NCI-H2171 (cell line): ENCODE results near the gene MNAT1.
"Not testable (repeated sequence)": the region's sequence is repeated elsewhere in the genome, so short reads cannot be mapped to it uniquely, and the experiment has no call there.

Experiments used
- DNase-seq: peaks from one replicate; lab custom pipeline; 2025; lab: John Stamatoyannopoulos, UW

Gene MNAT1

DNA sequence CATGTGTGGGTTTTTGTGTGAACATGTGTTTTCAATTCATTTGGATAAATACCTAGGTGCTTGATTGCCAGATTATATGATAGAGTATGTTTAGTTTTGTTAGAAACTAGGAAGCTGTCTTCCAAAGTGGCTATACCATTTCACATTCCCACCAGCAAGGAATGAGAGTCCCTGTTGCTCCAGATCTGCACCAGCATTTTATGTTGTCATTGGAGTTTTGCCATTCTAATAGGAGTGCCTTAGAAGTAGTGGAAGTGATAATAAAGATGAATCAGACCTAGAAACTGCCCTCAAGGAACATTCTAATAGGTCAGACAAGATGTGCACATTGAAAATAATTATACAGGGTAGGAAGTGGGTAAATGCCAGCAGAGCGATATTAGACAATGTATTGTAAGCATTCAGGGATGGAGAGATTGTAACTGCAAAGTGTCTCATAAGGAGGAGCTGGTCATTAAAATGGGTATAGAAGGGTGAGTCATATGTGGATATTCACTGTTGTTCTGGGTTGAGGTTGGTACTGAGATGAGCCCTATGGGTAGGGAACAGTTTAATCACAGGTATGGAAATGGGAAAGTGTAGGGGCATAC, 71.4 kb downstream of the MNAT1 start:
- DNase-seq, result no peak

DNA sequence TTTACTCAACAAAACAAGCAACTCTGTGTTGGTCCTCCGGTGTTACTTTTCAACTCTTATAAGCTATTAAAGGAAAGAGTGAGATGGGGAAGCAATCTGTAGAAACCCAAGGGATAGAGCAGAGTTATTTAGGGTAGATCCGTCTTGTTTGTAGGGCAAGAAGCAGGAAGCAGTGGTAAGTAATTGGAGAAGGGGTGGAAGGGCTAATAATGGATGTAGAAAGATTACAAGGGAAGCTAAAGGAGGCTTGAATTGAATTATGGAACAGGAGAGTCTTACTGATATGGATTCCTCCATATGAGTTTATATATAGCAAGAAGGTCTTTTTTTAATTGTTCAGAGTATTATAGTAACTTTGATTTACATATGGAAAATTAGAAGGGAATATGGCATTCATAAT, 72.7 kb downstream of the MNAT1 start:
- no peak for DNase-seq

GRCh38 chr14:60807971-60808370, 73.4 kb downstream of the MNAT1 start:
- no peak for DNase-seq

DNA sequence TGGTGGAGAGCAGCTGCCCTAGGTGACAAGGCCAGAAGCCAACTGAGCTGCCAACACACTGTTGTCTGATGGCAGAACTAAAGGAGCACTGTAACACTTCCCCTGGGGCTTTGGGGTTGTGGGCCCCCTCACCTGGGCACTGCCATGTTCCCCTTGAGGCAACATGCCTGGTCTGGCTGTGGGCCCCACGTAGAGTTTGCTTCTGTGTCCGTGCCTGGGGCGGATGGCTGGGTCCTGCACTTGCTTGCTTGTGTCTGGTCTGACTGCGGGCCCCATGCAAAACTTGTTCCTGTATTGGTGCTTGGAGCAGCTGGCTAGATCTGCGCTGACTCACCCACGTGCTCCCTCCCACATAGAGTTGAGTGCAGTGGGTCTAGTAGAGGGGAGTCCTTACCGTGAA, 78.4 kb downstream of the MNAT1 start:
- DNase-seq, result no peak

DNA sequence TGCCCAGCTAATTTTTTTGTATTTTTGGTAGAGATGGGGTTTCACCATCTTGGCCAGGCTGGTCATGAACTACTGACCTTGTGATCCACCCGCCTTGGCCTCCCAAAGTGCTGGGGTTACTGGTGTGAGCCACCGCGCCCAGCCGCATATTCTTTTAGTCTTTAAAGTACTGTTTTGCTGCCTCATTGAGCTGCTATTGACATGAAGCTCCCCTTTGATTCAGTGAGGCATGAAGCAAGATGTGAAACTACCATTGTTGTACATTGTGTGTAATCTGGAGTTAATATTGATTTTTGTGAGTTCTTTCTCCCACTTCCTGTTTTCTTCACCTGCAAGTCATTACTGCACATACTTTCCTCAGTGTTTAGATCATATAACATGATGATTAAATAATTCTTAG, 80.8 kb downstream of the MNAT1 start:
- no peak for DNase-seq

DNA sequence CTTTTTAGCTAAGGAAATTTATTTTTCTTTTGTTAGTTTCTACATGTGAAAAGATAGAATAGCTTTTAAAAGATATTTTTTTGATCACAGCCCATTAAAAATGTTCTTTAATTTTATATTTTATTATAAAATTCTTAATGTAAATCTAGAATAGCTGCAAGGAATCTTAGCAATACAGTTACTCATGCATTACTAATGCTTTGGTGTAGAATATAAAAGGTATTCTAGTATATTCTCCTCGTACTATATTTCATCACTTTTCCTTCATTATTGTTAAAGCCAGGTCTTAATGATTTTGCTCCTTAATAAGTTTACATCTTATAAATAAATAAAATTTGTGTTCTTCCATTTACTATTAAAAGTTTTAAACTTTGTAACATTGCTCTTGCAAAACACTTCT, 82.6 kb downstream of the MNAT1 start:
- DNase-seq, result no peak

- no peak for DNase-seq
Observed at GRCh38 chr14:60819575-60819974, 85.0 kb downstream of the MNAT1 start.

DNA sequence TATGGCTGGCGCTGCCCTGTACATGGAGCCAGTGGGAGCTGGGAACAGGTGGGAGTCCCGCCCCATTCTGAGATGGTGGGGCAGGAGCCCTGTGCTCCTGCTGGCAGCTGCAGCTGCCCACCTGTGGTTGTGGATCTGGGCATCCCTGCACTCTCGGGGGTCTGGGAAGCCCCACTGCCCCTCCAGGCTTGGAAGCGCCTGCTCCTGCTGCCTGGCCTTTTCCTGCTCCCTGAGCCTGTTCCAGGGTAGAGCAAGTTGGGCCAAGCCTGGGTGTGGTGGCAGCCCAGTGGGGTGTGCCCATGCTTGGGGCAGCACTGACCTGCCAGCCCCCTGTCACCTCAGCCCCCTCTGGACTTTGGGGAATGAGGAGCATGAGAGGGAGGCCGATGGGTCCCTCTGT, 104.0 kb downstream of the MNAT1 start:
- no peak for DNase-seq

DNA sequence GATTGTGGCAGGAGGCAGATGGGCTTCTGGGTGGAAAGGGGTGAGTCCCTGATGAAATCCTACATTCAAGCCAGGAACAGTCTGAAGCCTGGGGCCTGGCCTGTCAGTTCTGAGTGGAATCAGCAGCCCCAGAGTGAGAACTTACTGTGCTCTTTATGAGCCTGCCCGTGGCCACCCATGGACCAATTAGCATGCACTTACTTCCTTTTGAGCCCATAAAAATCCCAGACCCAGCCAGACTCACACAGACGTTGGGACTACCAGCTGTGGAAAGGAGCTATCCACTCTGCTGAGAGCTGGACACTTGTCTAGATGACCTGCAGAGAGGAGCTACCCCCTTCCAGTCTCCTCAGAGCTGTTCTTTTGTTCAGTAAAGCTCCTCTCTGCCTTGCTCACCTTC, 104.5 kb downstream of the MNAT1 start:
- no peak for DNase-seq

- DNase-seq, result no peak
Observed at GRCh38 chr14:60839657-60840056, 105.1 kb downstream of the MNAT1 start.

- no peak for DNase-seq
Observed at GRCh38 chr14:60840313-60840712, 105.8 kb downstream of the MNAT1 start.

- DNase-seq, result no peak
Observed at GRCh38 chr14:60845523-60845922, 111.0 kb downstream of the MNAT1 start.

- DNase-seq, result no peak
Observed at GRCh38 chr14:60848066-60848465, 113.5 kb downstream of the MNAT1 start.

DNA sequence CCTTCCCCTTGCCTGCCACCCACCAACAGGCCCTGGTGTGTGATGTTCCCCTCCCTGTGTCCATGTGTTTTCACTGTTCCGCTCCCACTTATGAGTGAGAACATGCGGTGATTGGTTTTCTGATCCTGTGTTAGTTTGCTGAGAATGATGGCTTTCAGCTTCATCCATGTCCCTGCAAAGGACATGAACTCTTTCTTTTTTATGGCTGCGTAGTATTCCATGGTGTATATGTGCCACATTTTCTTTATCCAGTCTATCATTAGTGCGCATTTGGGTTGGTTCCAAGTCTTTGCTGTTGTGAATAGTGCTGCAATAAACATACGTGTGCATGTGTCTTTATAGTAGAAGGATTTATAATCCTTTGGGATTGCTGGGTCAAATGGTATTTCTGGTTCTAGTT, 117.1 kb downstream of the MNAT1 start:
- not testable (repeated sequence) for DNase-seq

GRCh38 chr14:60856111-60856510, 121.5 kb downstream of the MNAT1 start:
- DNase-seq, result no peak

DNA sequence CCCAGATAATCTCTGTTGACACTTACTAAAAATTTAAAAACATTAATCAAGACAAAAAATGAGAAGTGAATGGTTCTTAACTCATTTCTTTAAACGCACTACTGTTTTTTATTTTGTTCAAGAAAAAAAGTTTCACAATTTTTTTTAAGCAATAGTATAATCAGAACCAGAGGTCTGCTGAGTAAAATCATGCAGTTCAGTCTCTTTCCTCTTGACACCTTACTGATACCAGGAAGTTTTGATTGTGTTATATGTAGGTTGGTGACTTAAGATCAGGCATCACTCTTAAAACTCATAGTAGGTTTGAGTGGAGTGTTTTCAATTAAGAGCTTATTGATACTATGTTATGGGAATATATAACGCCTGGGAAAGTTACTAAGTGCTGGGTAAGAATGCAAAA, 125.0 kb downstream of the MNAT1 start:
- DNase-seq, result no peak

GRCh38 chr14:60861545-60862140, 127.1 kb downstream of the MNAT1 start:
- no peak for DNase-seq

DNA sequence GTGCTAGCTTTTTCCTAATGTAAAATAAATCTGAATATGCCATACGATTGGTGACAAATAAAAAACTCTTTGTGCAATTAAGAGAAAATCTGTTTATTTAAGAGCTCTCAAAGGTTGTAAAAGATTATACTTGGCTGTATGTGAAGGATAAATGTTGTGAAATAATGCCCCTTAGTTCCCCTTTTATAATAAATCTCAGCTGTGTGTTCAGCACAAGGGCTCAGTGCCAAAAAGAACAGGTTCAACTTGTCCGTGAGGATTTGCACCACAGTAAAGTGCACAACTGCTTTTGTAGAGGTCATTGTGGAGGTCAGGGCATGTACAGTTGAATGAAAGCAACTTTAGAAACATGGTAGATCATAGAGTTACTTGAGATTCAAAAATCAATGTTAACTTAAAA, 127.7 kb downstream of the MNAT1 start:
- no peak for DNase-seq

DNA sequence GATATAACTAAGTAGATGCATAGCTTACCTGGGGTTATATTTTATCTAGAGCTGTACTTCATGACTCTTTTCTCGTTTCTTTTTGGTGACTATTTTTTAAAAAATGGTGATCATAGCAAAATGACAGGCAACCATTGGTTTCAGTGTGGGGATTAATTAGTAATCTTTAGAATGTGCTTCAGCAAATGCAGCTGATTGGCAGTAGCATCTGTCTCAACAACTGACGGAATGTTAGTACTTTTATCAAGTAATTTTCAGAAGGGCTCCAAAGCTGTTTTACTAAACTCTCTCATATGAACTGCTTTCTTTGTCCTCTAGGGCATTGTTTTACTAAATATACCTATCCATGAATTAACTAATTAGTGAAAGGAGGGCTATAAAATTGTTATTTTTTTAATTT, 128.7 kb downstream of the MNAT1 start:
- DNase-seq, result no peak

DNA sequence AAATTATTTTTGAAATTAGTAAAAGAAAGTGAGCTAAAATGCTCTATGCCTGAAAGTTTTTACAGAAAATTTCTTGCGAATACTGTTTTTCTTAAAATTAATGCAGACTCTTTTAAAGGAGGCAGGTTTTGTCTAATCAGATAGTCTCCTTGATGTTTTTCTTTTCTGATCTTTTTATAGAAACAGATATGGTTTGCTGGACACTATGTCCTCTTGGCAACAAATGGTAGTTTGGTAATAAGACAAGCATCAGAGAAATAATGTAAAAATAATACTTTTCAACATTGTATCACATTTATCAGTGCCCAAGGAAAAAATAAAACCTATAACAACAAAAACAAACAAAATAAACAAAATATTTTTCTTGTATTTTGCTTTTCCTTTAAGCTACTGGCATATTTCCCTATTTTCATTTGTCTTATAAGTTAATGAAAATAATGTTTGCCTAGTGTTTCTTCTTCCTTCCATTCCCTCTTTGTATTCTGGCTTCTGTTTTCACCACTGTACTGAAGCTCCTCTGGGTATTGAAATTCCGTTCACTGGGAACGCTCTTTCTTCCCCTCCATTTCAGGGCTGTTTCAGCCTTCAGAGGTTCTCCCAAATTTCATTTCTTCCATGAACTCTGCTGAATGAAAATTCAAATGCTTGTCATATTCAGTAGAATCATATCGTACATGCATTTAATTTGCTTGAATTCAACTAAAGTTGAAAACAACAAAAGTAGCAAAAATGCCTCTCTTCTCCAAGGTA, 131.0 kb downstream of the MNAT1 start:
- no peak for DNase-seq

GRCh38 chr14:60867503-60868172, 133.1 kb downstream of the MNAT1 start:
- DNase-seq, result no peak

GRCh38 chr14:60878121-60878520, 143.6 kb downstream of the MNAT1 start:
- no peak for DNase-seq

DNA sequence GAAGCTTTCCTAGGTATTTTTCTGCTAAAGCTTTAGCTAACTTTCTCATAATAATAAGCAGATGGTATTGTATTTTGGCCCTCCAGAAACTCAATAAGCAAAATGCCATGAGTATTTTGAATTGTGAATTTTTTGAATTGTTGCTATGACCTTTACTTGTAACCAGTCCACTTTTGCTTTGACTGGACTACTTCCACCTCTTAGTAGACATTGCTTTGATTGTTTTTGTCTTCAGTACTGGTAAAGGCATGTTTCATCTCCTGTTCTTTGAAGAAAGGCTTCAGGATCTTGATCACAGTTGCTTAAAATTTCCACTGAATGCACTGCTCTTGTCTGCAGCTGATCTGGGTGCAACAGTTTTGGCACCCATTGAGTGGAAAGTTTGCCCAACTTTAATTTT, 144.0 kb downstream of the MNAT1 start:
- DNase-seq, result no peak
